PFSK-1 (cell line): ENCODE data around the gene DRAXIN.

Experiments
- POLR2AphosphoS5 ChIP-seq: IDR thresholded peaks from 2 replicates; pipeline ENCODE4 v1.6.1; 2012; ENCODE audit warnings: low read depth, mild to moderate bottlenecking, control low read depth, low read length, moderate library complexity
- TAF1 ChIP-seq: IDR thresholded peaks from 2 replicates; pipeline ENCODE4 v1.6.1; 2012; ENCODE audit warnings: low read length, control low read depth, borderline replicate concordance; ENCODE audit not compliant: insufficient read depth
- TF ChIP-seq, protein P1 (sequence below), 2 experiments: IDR thresholded peaks; 2 replicates each; pipeline versions ENCODE4 v1.6.1 to v1.8.0; 2011 to 2012; ENCODE audit warnings: low read depth in 2 of 2, low read length in 2 of 2, control low read depth in 1 of 2, inconsistent platforms in 1 of 2, mild to moderate bottlenecking in 1 of 2, moderate library complexity in 1 of 2; ENCODE audit not compliant: insufficient read depth in 1 of 2

- TF ChIP-seq POLR2AphosphoS5, result no peak
- TF ChIP-seq, protein P1, sequence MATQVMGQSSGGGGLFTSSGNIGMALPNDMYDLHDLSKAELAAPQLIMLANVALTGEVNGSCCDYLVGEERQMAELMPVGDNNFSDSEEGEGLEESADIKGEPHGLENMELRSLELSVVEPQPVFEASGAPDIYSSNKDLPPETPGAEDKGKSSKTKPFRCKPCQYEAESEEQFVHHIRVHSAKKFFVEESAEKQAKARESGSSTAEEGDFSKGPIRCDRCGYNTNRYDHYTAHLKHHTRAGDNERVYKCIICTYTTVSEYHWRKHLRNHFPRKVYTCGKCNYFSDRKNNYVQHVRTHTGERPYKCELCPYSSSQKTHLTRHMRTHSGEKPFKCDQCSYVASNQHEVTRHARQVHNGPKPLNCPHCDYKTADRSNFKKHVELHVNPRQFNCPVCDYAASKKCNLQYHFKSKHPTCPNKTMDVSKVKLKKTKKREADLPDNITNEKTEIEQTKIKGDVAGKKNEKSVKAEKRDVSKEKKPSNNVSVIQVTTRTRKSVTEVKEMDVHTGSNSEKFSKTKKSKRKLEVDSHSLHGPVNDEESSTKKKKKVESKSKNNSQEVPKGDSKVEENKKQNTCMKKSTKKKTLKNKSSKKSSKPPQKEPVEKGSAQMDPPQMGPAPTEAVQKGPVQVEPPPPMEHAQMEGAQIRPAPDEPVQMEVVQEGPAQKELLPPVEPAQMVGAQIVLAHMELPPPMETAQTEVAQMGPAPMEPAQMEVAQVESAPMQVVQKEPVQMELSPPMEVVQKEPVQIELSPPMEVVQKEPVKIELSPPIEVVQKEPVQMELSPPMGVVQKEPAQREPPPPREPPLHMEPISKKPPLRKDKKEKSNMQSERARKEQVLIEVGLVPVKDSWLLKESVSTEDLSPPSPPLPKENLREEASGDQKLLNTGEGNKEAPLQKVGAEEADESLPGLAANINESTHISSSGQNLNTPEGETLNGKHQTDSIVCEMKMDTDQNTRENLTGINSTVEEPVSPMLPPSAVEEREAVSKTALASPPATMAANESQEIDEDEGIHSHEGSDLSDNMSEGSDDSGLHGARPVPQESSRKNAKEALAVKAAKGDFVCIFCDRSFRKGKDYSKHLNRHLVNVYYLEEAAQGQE (IDR thresholded peaks at IDR 0.05; ENCODE audit: insufficient read depth in 1 of 2, low read depth in 2 of 2, low read length in 2 of 2), result no peak
- no peak for TF ChIP-seq TAF1
Observed at GRCh38 chr1:11693024-11693590, 1.6 kb downstream of the DRAXIN start.
